HEK293T (cell line): Measurements from ENCODE around the gene TNFSF12.

Experiments used
- CTCF ChIA-PET: fragments of 350-600 bp; formaldehyde crosslinking; extraction: SDS; loops from one replicate; lab custom pipeline; 2021; ENCODE audit warnings: antibody characterized with exemption, inconsistent platforms; lab: Yijun Ruan, JAX
- POLR2A ChIA-PET: fragments of 350-600 bp; formaldehyde crosslinking; extraction: SDS; loops from one replicate; lab custom pipeline; 2020; ENCODE audit warnings: antibody characterized with exemption, inconsistent platforms; lab: Yijun Ruan, JAX
- DNase-seq: peaks from one replicate; pipeline ENCODE4 v3.0.0; 2012; ENCODE audit warnings: mixed read lengths; ENCODE audit errors: extremely low spot score
- ARNT ChIP-seq: fragments of 450-650 bp; IDR thresholded peaks from 2 replicates; pipeline ENCODE4 v1.6.1; 2017; ENCODE audit warnings: mild to moderate bottlenecking
- BHLHE40 ChIP-seq: fragments of 450-650 bp; IDR thresholded peaks from 2 replicates; pipeline ENCODE4 v1.6.1; 2016; ENCODE audit warnings: mild to moderate bottlenecking, moderate library complexity, borderline replicate concordance
- CTBP1 ChIP-seq: fragments of 450-650 bp; IDR thresholded peaks from 2 replicates; pipeline ENCODE4 v1.6.1; 2016; ENCODE audit warnings: borderline replicate concordance
- ELF4 ChIP-seq: fragments of 450-650 bp; IDR thresholded peaks from 2 replicates; pipeline ENCODE4 v1.6.1; 2017; ENCODE audit warnings: antibody characterized with exemption
- FOXA1 ChIP-seq: fragments of 450-650 bp; IDR thresholded peaks from 2 replicates; pipeline ENCODE4 v1.6.1; 2016; ENCODE audit warnings: mild to moderate bottlenecking
- FOXK2 ChIP-seq: fragments of 450-650 bp; IDR thresholded peaks from 2 replicates; pipeline ENCODE4 v1.6.1; 2016; ENCODE audit warnings: mild to moderate bottlenecking
- FOXM1 ChIP-seq: fragments of 450-650 bp; IDR thresholded peaks from 2 replicates; pipeline ENCODE4 v1.6.1; 2017; ENCODE audit warnings: mild to moderate bottlenecking, borderline replicate concordance
- HDGF ChIP-seq: fragments of 450-650 bp; IDR thresholded peaks from 2 replicates; pipeline ENCODE4 v1.6.1; 2017; ENCODE audit warnings: antibody characterized with exemption, borderline replicate concordance
- L3MBTL2 ChIP-seq: fragments of 450-650 bp; conservative IDR thresholded peaks from 2 replicates; pipeline ENCODE4 v1.6.1; 2016; ENCODE audit warnings: mild to moderate bottlenecking
- LEF1 ChIP-seq: fragments of 450-650 bp; IDR thresholded peaks from 2 replicates; pipeline ENCODE4 v1.6.1; 2017; ENCODE audit warnings: mild to moderate bottlenecking, borderline replicate concordance
- NFRKB ChIP-seq: fragments of 450-650 bp; IDR thresholded peaks from 2 replicates; pipeline ENCODE4 v1.6.1; 2016; ENCODE audit warnings: mild to moderate bottlenecking, moderate library complexity
- SP1 ChIP-seq: fragments of 450-650 bp; IDR thresholded peaks from 2 replicates; pipeline ENCODE4 v1.6.1; 2017
- SUZ12 ChIP-seq: fragments of 450-650 bp; IDR thresholded peaks from 2 replicates; pipeline ENCODE4 v1.6.1; 2016; ENCODE audit warnings: mild to moderate bottlenecking
- TARDBP ChIP-seq: fragments of 450-650 bp; IDR thresholded peaks from 2 replicates; pipeline ENCODE4 v1.6.1; 2016
- ZNF384 ChIP-seq: fragments of 450-650 bp; IDR thresholded peaks from 2 replicates; pipeline ENCODE4 v1.6.1; 2016
- TF ChIP-seq, protein P1 (sequence below): fragments of 450-650 bp; IDR thresholded peaks from 2 replicates; pipeline ENCODE4 v1.6.1; 2016

TNFSF12 gene

DNA sequence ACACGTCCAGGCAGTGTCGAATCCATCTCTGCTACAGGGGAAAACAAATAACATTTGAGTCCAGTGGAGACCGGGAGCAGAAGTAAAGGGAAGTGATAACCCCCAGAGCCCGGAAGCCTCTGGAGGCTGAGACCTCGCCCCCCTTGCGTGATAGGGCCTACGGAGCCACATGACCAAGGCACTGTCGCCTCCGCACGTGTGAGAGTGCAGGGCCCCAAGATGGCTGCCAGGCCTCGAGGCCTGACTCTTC, 23.4 kb downstream of the TNFSF12 start:
- CTCF ChIA-PET = interaction anchor here (1.1 kb wide), 1 partner anchor 11 kb away, joined by 3 read pairs; no protein-coding TSS in a partner anchor
- POLR2A ChIA-PET = interaction anchor here (2.0 to 6.3 kb wide), 2 partner anchors 8 to 12 kb away, joined by 11 to 40 read pairs; partner anchors contain the start of gene MPDU1
- TF ChIP-seq FOXA1 (no peak), L3MBTL2 (peak; percentile 98)
- DNase-seq = no peak

DNA sequence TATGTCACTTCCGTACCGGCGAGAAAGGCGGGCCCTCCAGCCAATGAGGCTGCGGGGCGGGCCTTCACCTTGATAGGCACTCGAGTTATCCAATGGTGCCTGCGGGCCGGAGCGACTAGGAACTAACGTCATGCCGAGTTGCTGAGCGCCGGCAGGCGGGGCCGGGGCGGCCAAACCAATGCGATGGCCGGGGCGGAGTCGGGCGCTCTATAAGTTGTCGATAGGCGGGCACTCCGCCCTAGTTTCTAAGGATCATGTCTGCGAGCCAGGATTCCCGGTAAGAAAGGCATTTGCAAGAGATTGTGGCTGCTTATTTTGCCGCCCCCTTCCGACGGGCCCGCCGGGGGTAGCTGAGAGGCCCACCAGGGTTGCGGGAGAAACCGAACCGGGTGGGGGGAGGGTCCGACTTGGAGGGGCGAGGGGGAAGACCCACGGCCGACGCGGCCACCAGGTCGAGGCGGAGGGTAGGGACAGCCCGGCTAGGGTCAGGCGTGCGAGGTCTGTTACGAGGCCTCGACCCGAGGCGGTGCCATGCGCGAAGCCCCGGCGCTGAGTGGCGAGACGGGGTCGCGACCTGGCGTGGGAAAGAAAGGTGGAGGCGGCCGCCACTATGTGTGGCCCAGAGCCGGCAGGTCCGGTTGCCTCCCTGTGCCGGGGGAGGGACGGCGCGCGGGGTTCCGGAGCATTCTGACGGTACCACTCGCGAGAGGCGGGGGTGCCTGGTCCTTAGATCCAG, 23.9 kb downstream of the TNFSF12 start:
- ChIA-PET POLR2A (interaction anchor here (1.4 to 6.3 kb wide), 7 partner anchors 8 to 118 kb away, joined by 3 to 40 read pairs (median 5); partner anchors contain the start of genes MPDU1, SENP3, TNFSF12 and TP53), CTCF (interaction anchor here (1.1 kb wide), 1 partner anchor 12 kb away, joined by 3 read pairs; no protein-coding TSS in a partner anchor)
- TF ChIP-seq LEF1 (no peak), ELF4 (peak; percentile 95), ZNF384 (no peak), BHLHE40 (peak; percentile 35; the same call in 1 of the 2 replicates), FOXM1 (no peak), NFRKB (peak; percentile 46; the same call in 1 of the 2 replicates), CTBP1 (no peak), SP1 (no peak), FOXK2 (no peak), L3MBTL2 (no peak), SUZ12 (no peak), ARNT (no peak), FOXA1 (no peak), HDGF (no peak), TARDBP (no peak)
- TF ChIP-seq, protein P1, sequence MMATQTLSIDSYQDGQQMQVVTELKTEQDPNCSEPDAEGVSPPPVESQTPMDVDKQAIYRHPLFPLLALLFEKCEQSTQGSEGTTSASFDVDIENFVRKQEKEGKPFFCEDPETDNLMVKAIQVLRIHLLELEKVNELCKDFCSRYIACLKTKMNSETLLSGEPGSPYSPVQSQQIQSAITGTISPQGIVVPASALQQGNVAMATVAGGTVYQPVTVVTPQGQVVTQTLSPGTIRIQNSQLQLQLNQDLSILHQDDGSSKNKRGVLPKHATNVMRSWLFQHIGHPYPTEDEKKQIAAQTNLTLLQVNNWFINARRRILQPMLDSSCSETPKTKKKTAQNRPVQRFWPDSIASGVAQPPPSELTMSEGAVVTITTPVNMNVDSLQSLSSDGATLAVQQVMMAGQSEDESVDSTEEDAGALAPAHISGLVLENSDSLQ = peak; percentile 100
- peak; percentile 98 for DNase-seq

DNA sequence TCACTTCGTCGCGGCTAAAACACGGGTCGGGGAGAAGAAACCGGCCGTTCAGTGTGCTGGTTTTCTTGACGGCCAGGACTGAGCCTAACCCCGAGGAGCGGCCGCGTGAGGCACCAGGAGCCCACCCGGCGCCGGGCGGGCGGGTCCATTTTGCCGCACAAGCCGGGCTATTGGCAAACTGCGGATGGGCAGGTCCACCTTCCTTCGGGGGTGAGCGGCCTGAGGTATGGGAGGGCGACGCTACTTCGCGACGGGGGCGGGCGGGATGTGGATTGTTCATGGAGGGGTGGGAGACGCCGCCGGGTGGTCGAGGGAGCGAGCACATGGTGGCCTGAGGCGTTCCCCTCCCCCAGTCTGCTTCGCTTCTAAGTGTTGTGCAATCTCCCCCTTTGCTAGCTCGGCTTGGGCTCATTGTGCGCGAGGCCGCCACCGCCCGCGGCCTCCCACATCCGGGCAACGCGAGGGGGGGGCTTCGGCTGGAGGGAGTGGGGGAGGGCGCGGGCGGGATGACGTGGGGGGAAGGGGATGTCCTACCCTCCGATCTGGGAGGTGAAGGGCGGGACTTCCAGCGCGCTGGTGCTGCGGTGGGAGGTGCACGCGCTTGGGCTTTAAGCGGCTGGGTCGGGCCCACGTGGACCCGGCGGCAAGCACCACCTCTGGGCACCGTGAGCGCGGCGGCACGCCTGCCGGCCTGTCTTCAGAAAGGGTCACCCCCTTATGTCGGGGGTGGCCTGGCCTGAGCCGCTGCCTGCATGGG, 24.6 kb downstream of the TNFSF12 start:
- POLR2A ChIA-PET = interaction anchor here (0.6 to 6.3 kb wide), 10 partner anchors 11 to 133 kb away, joined by 3 to 40 read pairs (median 4); partner anchors contain the start of genes MPDU1, SAT2, SENP3 and TNFSF12
- DNase-seq = peak; percentile 72
- CTCF ChIA-PET = no interaction called here
- no peak for TF ChIP-seq FOXK2
- TF ChIP-seq L3MBTL2 = peak; percentile 33
- no peak for TF ChIP-seq CTBP1
- no peak for TF ChIP-seq TARDBP
- no peak for TF ChIP-seq SUZ12
- TF ChIP-seq ELF4 = 0 out of 2 replicates have a peak, but pooled peaks have one; percentile 14
- TF ChIP-seq, protein P1 = no peak
- TF ChIP-seq LEF1 = no peak
- TF ChIP-seq ZNF384 = no peak
- no peak for TF ChIP-seq NFRKB
- TF ChIP-seq HDGF = no peak
- peak; percentile 15; the same call in 1 of the 2 replicates for TF ChIP-seq FOXM1
- no peak for TF ChIP-seq SP1

DNA sequence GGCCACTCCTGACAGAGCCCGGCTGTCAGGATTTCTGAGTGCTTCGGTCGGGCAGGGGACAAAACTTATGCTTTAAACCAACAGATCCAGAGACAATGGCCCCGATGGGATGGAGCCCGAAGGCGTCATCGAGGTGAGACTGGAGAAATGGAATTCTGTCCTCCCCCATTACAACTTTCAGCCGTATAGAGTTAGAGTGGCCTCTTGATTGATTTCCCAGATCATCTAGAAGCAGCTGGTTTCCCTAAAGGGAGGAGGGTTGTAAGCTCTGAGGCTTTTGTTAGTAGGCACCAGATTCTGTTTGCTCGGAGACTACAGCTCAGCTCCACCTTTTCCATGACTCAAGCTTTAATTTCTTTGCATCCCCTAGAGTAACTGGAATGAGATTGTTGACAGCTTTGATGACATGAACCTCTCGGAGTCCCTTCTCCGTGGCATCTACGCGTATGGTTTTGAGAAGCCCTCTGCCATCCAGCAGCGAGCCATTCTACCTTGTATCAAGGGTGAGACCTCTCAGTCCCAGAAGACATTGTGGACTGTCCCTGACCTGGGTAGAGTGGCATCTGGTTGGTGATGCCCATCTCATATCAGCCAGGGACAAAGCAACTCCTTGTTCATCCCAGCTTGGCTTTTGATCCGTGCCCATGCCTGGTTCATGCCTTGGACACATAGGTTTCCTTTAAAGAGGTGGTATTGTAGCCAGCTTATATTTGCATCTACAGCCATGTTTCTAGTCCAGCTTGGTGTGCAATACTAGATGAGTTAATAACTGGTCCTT, 25.5 kb downstream of the TNFSF12 start:
- ChIA-PET CTCF (no interaction called here), POLR2A (interaction anchor here (0.6 to 6.3 kb wide), 10 partner anchors 10 to 134 kb away, joined by 3 to 40 read pairs (median 4); partner anchors contain the start of genes MPDU1, SAT2, SENP3 and TNFSF12)
- DNase-seq = no peak
- TF ChIP-seq FOXA1 = no peak
- TF ChIP-seq BHLHE40 = no peak

DNA sequence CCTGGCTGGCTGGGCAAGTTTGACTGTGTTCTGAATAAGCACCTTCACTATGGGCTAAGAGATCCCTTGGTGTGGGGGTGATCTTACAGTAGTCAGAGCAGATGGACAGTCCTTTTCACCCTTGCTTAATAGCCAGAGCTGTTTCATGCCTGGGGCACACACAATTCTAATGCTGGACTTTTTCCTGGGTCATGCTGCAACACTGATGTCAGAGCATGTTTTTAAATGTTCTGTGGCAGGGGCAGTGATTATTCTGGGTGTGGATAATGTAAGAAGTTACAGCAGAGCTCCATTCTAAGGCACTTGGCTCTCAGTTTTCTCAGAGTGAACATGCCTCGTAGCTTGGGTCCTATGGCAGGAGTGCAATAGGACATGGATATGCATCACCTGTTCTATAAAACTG, 26.6 kb downstream of the TNFSF12 start:
- ChIA-PET CTCF (no interaction called here), POLR2A (interaction anchor here (0.7 to 6.3 kb wide), 3 partner anchors 9 to 15 kb away, joined by 3 to 40 read pairs (median 3); partner anchors contain the start of genes MPDU1 and SENP3)
- DNase-seq = no peak
- TF ChIP-seq, protein P1 = no peak
- TF ChIP-seq ZNF384 = no peak
- TF ChIP-seq FOXM1 = no peak
- no peak for TF ChIP-seq SP1
- no peak for TF ChIP-seq BHLHE40
- TF ChIP-seq HDGF = no peak
- TF ChIP-seq CTBP1 = no peak
- TF ChIP-seq FOXA1 = no peak
- TF ChIP-seq SUZ12 = no peak
- no peak for TF ChIP-seq ELF4
- TF ChIP-seq TARDBP = no peak
- TF ChIP-seq LEF1 = no peak
- no peak for TF ChIP-seq ARNT
- TF ChIP-seq FOXK2 = no peak

DNA sequence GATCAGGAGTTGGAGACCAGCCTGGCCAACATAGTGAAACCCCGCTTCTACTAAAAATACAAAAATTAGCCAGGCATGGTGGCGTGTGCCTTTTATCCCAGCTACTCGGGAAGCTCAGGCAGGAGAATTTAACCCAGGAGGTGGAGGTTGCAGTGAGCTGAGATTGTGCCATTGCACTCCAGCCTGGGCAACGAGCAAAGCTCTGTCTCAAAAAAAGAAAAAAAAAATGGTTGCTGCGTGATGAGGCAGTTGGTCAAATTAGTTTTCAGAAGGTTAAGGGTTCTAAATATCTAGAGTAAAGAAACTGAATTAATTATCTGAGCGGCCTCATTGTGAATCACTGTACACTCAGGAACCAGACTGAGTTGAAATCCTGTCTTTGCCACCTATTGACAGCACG, 27.1 kb downstream of the TNFSF12 start:
- DNase-seq = no peak
- TF ChIP-seq FOXM1 (no peak), NFRKB (no peak), ARNT (no peak), TARDBP (no peak), CTBP1 (no peak), SP1 (no peak), ZNF384 (no peak), FOXK2 (no peak), FOXA1 (no peak), ELF4 (no peak), BHLHE40 (no peak), HDGF (no peak), SUZ12 (no peak)
- TF ChIP-seq, protein P1 = no peak
- POLR2A ChIA-PET = interaction anchor here (0.7 to 6.3 kb wide), 3 partner anchors 9 to 15 kb away, joined by 3 to 40 read pairs (median 3); partner anchors contain the start of genes MPDU1 and SENP3
- CTCF ChIA-PET = no interaction called here
